Fibroblast of lung (primary cell): ENCODE data around the gene ZEB2.

Source experiments
- EZH2 ChIP-seq: IDR thresholded peaks from 2 replicates; pipeline ENCODE4 v1.5.1; 2012; ENCODE audit warnings: low read length, control low read depth, mild to moderate bottlenecking; ENCODE audit errors: missing control alignments
- TF ChIP-seq, protein P1 (sequence below), 2 donors: IDR thresholded peaks in 1 of 2; conservative IDR thresholded peaks in 1 of 2; 1 replicate in 1 of 2; 2 replicates in 1 of 2; pipeline ENCODE4 v1.5.1; 2011 to 2012; ENCODE audit warnings: low read length in 2 of 2, control low read depth in 1 of 2, inconsistent platforms in 1 of 2, low read depth in 1 of 2, mild to moderate bottlenecking in 1 of 2

DNA sequence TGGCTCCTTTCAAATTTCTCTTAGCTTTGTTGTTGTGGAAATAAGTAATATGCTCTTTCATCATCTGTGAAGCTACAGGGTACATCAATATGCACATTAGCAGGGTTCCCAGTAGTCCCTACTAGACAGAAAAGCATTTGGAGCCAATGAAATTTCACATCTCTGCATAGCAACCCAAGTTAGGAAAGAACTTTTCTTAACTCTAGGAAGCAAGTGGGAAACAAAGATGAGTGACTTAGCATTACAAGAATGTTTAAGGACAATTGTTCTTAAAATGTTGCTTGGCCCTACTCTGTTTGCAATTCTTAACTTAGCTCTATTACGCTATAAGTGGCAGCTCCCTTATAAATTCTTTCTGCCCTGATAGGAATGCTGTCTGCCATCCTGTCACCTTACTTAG, 39.6 kb downstream of the ZEB2 start:
- TF ChIP-seq, protein P1, sequence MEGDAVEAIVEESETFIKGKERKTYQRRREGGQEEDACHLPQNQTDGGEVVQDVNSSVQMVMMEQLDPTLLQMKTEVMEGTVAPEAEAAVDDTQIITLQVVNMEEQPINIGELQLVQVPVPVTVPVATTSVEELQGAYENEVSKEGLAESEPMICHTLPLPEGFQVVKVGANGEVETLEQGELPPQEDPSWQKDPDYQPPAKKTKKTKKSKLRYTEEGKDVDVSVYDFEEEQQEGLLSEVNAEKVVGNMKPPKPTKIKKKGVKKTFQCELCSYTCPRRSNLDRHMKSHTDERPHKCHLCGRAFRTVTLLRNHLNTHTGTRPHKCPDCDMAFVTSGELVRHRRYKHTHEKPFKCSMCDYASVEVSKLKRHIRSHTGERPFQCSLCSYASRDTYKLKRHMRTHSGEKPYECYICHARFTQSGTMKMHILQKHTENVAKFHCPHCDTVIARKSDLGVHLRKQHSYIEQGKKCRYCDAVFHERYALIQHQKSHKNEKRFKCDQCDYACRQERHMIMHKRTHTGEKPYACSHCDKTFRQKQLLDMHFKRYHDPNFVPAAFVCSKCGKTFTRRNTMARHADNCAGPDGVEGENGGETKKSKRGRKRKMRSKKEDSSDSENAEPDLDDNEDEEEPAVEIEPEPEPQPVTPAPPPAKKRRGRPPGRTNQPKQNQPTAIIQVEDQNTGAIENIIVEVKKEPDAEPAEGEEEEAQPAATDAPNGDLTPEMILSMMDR (conservative IDR thresholded peaks at IDR 0.05 in 1 of 2, IDR thresholded peaks at IDR 0.05 in 1 of 2; ENCODE audit: low read depth in 1 of 2, low read length in 2 of 2): no peak
- no peak for TF ChIP-seq EZH2
